ENCODE measurements around the gene ZNF792. TPM values are rescaled to one million over a fixed set of nuclear protein-coding genes. Genes with fewer than 3 reads are reported as not detected.

Gene ZNF792
- total RNA-seq, 1 donor from 2014 or later, result 5.0 TPM

Other genes starting within 250 kb of the ZNF792 start
- 3.9 and 4.4 TPM in 2 replicates for gene ZNF181, start 230.0 kb downstream of the ZNF792 start, total RNA-seq
- 2.2 and 2.4 TPM in 2 replicates for gene ZNF599, start 191.0 kb downstream of the ZNF792 start, total RNA-seq
- 3.6 and 4.4 TPM in 2 replicates for gene ZNF30, start 37.3 kb downstream of the ZNF792 start, total RNA-seq
- gene GRAMD1A, start 36.1 kb upstream of the ZNF792 start, total RNA-seq, result 160 and 176 TPM in 2 replicates
- gene SCN1B, start 66.2 kb upstream of the ZNF792 start, total RNA-seq, result 0.78 and 0.96 TPM in 2 replicates
- 0.09 TPM in 1 of 2 replicates, not detected in the other for gene HPN, start 77.5 kb upstream of the ZNF792 start, total RNA-seq
- not detected in 2 replicates for gene FXYD3, start 151.6 kb upstream of the ZNF792 start, total RNA-seq
- gene LGI4, start 170.8 kb upstream of the ZNF792 start, total RNA-seq, result 0.07 and 0.16 TPM in 2 replicates
- 0.79 TPM in 1 of 2 replicates, not detected in the other for gene FXYD1, start 174.6 kb upstream of the ZNF792 start, total RNA-seq
- 0.23 TPM in 1 of 2 replicates, not detected in the other for gene FXYD7, start 179.0 kb upstream of the ZNF792 start, total RNA-seq
- 273 and 286 TPM in 2 replicates for gene FXYD5, start 190.5 kb upstream of the ZNF792 start, total RNA-seq